Stomach (tissue), 9 donors: ENCODE measurements around the gene WDSUB1. TPM values are rescaled to one million over a fixed set of nuclear protein-coding genes. Genes with fewer than 3 reads are reported as not detected.

ENCODE experiments used
- DNase-seq, 2 donors: peaks; one replicate each; pipeline versions ENCODE4 v3.0.0 to v3.0.0-alpha.2; 2013 to 2019
- H3K27ac ChIP-seq, 5 donors: fragments of 200-600 bp in 4 of 5; sonication (generic) in 4 of 5; one replicate each; pipeline ENCODE4 v1.5.1; 2013 to 2019; ENCODE audit warnings: mild to moderate bottlenecking in 1 of 5, moderate library complexity in 1 of 5
- H3K27me3 ChIP-seq, 3 donors: fragments of 200-600 bp; sonication (generic); one replicate each; pipeline ENCODE4 v1.5.1; 2017 to 2019; ENCODE audit warnings: mixed run types in 1 of 3
- H3K36me3 ChIP-seq, 4 donors: fragments of 200-600 bp; sonication (generic); 1 replicate in 3 of 4; 2 replicates in 1 of 4; pipeline ENCODE4 v1.5.1; 2016 to 2019
- H3K4me1 ChIP-seq, 4 donors: fragments of 200-600 bp; sonication (generic); one replicate each; pipeline ENCODE4 v1.5.1; 2016 to 2019
- H3K4me3 ChIP-seq, 4 donors: fragments of 200-600 bp; sonication (generic) in 3 of 4; one replicate each; pipeline ENCODE4 v1.5.1; 2016 to 2019; ENCODE audit warnings: mild to moderate bottlenecking in 1 of 4
- H3K9me3 ChIP-seq, 4 donors: fragments of 200-600 bp; sonication (generic); one replicate each; pipeline ENCODE4 v1.5.1; 2016 to 2019
- CTCF ChIP-seq, 7 experiments: fragments of 450-650 bp in 4 of 7; fragments of 200-600 bp in 3 of 7; sonication (generic) in 3 of 7; IDR thresholded peaks; one replicate each; pipeline ENCODE4 v1.5.1; 2016 to 2019; ENCODE audit warnings: antibody characterized with exemption in 7 of 7, control low read depth in 2 of 7, mild to moderate bottlenecking in 1 of 7
- EP300 ChIP-seq: sonication (generic); formaldehyde crosslinking; IDR thresholded peaks from one replicate; pipeline ENCODE4 v1.6.1; 2017; ENCODE audit warnings: antibody characterized with exemption
- POLR2A ChIP-seq, 4 donors: fragments of 450-650 bp; IDR thresholded peaks; one replicate each; pipeline ENCODE4 v1.6.1; 2016; ENCODE audit warnings: antibody characterized with exemption in 4 of 4, control low read depth in 2 of 4, mild to moderate bottlenecking in 1 of 4, moderate library complexity in 1 of 4
- POLR2AphosphoS5 ChIP-seq, 3 donors: sonication (generic); formaldehyde crosslinking; IDR thresholded peaks; one replicate each; pipeline ENCODE4 v1.6.1; 2016; ENCODE audit warnings: antibody characterized with exemption in 3 of 3
- WGBS, 5 donors: extraction: QIAGEN DNeasy Blood & Tissue Kit in 3 of 5; methylation state at CpG; one replicate each; pipeline versions ENCODE4 v1.1.5 to v1.1.7; 2013 to 2018; 5-methylcytosine and 5-hydroxymethylcytosine counted together
- intact Hi-C: fragments of 100-400 bp; cut with DNase I; formaldehyde crosslinking; loops from one replicate; pipeline ENCODE4 v1.15.1; 2023; ENCODE audit warnings: low total_unique reads
- polyA plus RNA-seq, 3 donors: library from polyadenylated mRNA; stranded (reverse); fragments of 200-250 nt; gene quantifications; one replicate each; pipeline ENCODE4 v1.2.3, GENCODE V29; 2013
- total RNA-seq, 5 donors: library from RNA; depleted of rRNA; stranded (reverse); fragments of >200 nt; gene quantifications; one replicate each; pipeline versions ENCODE4 v1.1.0 to v1.2.3, GENCODE V29; 2014 to 2016
- donor health status: healthy with polysubstance abuse.
- donor health status: Bipolar disorder and iron deficiency.
- donor health status: healthy.

WDSUB1 gene
- total and polyA plus RNA-seq, 8 donors, result 1.3 to 16.3 (median 6.3) TPM

GRCh38 chr2:159199236-159199635, 87.3 kb downstream of the WDSUB1 start:
- no peak overlapping the region for H3K4me3 ChIP-seq
- intact Hi-C loops, result no loop called here
- H3K9me3 ChIP-seq, result no peaks in the 10 kb centered on the region
- WGBS, 5 donors, result 88 to 96% (median 92%) methylated on average over 9 of the region's 9 CpGs
- no peak for TF ChIP-seq EP300
- no peak for TF ChIP-seq POLR2AphosphoS5 (IDR thresholded peaks at IDR 0.05)
- TF ChIP-seq CTCF (IDR thresholded peaks at IDR 0.05), result no peak
- no peak for TF ChIP-seq POLR2A (IDR thresholded peaks at IDR 0.05)
- peaks cover 20 to 69% (median 59%) of the 10 kb centered on the region in 4 donors for H3K36me3 ChIP-seq
- H3K27ac ChIP-seq, result no peak overlapping the region
- no peak for DNase-seq
- H3K4me1 ChIP-seq, result peaks cover 8 to 41% (median 15%) of the 10 kb centered on the region in 4 donors
- no peaks in the 10 kb centered on the region for H3K27me3 ChIP-seq

GRCh38 chr2:159196393-159196925, 90.0 kb downstream of the WDSUB1 start:
- Histone ChIP-seq H3K9me3 (no peaks in the 10 kb centered on the region), H3K36me3 (peaks cover 20 to 92% (median 74%) of the 10 kb centered on the region in 4 donors), H3K27me3 (no peaks in the 10 kb centered on the region), H3K4me3 (no peak overlapping the region), H3K4me1 (peaks cover 1 to 22% (median 7%) of the 10 kb centered on the region in 4 donors), H3K27ac (no peak overlapping the region)
- DNase-seq, result no peak
- WGBS, 5 donors, result 83 to 96% (median 93%) methylated on average over 3 to 14 of the region's 14 CpGs
- intact Hi-C loops, result no loop called here
- no peak for TF ChIP-seq POLR2AphosphoS5 (IDR thresholded peaks at IDR 0.05)
- TF ChIP-seq EP300, result no peak
- no peak for TF ChIP-seq CTCF (IDR thresholded peaks at IDR 0.05)
- no peak for TF ChIP-seq POLR2A (IDR thresholded peaks at IDR 0.05)

- no peak overlapping the region for H3K4me3 ChIP-seq
- intact Hi-C loops, result no loop called here
- H3K9me3 ChIP-seq, result no peaks in the 10 kb centered on the region
- H3K4me1 ChIP-seq, result peaks cover 0 to 15% (median under 1%) of the 10 kb centered on the region in 4 donors
- H3K36me3 ChIP-seq, result peaks cover 20 to 95% (median 78%) of the 10 kb centered on the region in 4 donors
- no peak overlapping the region for H3K27ac ChIP-seq
- no peak for DNase-seq
- no peaks in the 10 kb centered on the region for H3K27me3 ChIP-seq
- no peak for TF ChIP-seq POLR2AphosphoS5 (IDR thresholded peaks at IDR 0.05)
- no peak for TF ChIP-seq EP300
- TF ChIP-seq CTCF (IDR thresholded peaks at IDR 0.05), result no peak
- TF ChIP-seq POLR2A (IDR thresholded peaks at IDR 0.05), result no peak
- 91 to 98% (median 96%) methylated on average over 5 to 6 of the region's 6 CpGs for WGBS, 5 donors
These were observed 90.8 kb downstream of the WDSUB1 start for GRCh38 chr2:159195697-159196096.

- intact Hi-C loops, result no loop called here
- Histone ChIP-seq H3K4me1 (peaks cover 0 to under 1% (median 0%) of the 10 kb centered on the region in 4 donors), H3K4me3 (no peak overlapping the region), H3K27me3 (no peaks in the 10 kb centered on the region), H3K9me3 (no peaks in the 10 kb centered on the region), H3K27ac (no peak overlapping the region), H3K36me3 (peaks cover 17 to 94% (median 82%) of the 10 kb centered on the region in 4 donors)
- DNase-seq, result no peak
- TF ChIP-seq POLR2AphosphoS5 (IDR thresholded peaks at IDR 0.05), result no peak
- TF ChIP-seq CTCF (IDR thresholded peaks at IDR 0.05), result no peak
- TF ChIP-seq EP300, result no peak
- no peak for TF ChIP-seq POLR2A (IDR thresholded peaks at IDR 0.05)
- WGBS, 5 donors, result 85 to 95% (median 89%) methylated on average over 10 of the region's 10 CpGs
These were observed 92.3 kb downstream of the WDSUB1 start for GRCh38 chr2:159194241-159194640.
